GM12878 (cell line): Measurements from ENCODE around the gene KIF11. TPM values are rescaled to one million over a fixed set of nuclear protein-coding genes. Genes with fewer than 3 reads are reported as not detected.

Source experiments
- ATAC-seq: fragments of 200-7000 bp; cut with Tn5 transposase; 3 replicates; pipeline ENCODE4 v1.9.1; 2020; ENCODE audit warnings: mild to moderate bottlenecking, moderate library complexity
- BruUV-seq: library from RNA; stranded (reverse); fragments of 400-500 nt; replicated peaks from 2 replicates; lab custom pipeline; 2021; lab: Mats Ljungman, UMichigan
- CTCF ChIA-PET: fragments of 300-600 bp; sonication (Branson Sonifier 250); formaldehyde crosslinking; extraction: SDS; loops from one replicate; lab custom pipeline; 2021; ENCODE audit warnings: inconsistent platforms; lab: Yijun Ruan, JAX
- POLR2A ChIA-PET: fragments of 350-600 bp; formaldehyde crosslinking; extraction: SDS; loops from one replicate; lab custom pipeline; 2021; ENCODE audit warnings: inconsistent platforms; lab: Charles Lee
- RAD21 ChIA-PET: fragments of 300-600 bp; sonication (Branson Sonifier 250); formaldehyde crosslinking; loops from one replicate; lab custom pipeline; 2023; ENCODE audit warnings: antibody characterized with exemption; ENCODE audit not compliant: unreplicated experiment; lab: Charles Lee
- SMC1A ChIA-PET: fragments of 300-600 bp; sonication (Branson Sonifier 250); formaldehyde crosslinking; loops from one replicate; lab custom pipeline; 2023; ENCODE audit not compliant: unreplicated experiment, uncharacterized antibody; lab: Charles Lee
- DNase-seq: peaks from one replicate; pipeline ENCODE4 v3.0.0-alpha.2; 2011; ENCODE audit warnings: low read depth, low spot score
- FAIRE-seq: peaks from 3 replicates; lab custom pipeline; 2011; peaks lifted over from hg19 to GRCh38; lab: Jason Lieb, UNC
- H2AFZ ChIP-seq: 2 replicates; pipeline ENCODE4 v1.6.0; 2011; ENCODE audit warnings: low read depth, low read length, control low read depth; ENCODE audit not compliant: control insufficient read depth
- H3K27ac ChIP-seq: 2 replicates; pipeline ENCODE4 v1.5.1; 2011; ENCODE audit warnings: control low read depth; ENCODE audit not compliant: control insufficient read depth, insufficient read depth
- H3K27me3 ChIP-seq, 2 experiments: replicated peaks in 1 of 2; 2 replicates each; pipeline versions ENCODE4 v1.6.0 to v1.6.1; 2011; ENCODE audit warnings: low read length in 1 of 2; ENCODE audit not compliant: control insufficient read depth in 2 of 2, insufficient read depth in 2 of 2
- H3K36me3 ChIP-seq, 2 experiments: 2 replicates each; pipeline ENCODE4 v1.5.1; 2011; ENCODE audit warnings: low read length in 1 of 2; ENCODE audit not compliant: control insufficient read depth in 2 of 2, insufficient read depth in 2 of 2
- H3K4me1 ChIP-seq: 2 replicates; pipeline ENCODE4 v1.6.1; 2011; ENCODE audit warnings: mild to moderate bottlenecking, low read length, moderate library complexity, mixed read lengths; ENCODE audit not compliant: control insufficient read depth, insufficient read depth
- H3K4me2 ChIP-seq: 2 replicates; pipeline ENCODE4 v1.6.0; 2011; ENCODE audit warnings: control low read depth; ENCODE audit not compliant: control insufficient read depth, insufficient read depth
- H3K4me3 ChIP-seq: fragments of 200-600 bp; sonication (generic); 2 replicates; pipeline ENCODE4 v1.5.1; 2016
- H3K79me2 ChIP-seq: 2 replicates; pipeline ENCODE4 v1.6.0; 2011; ENCODE audit warnings: low read length; ENCODE audit not compliant: control insufficient read depth, insufficient read depth
- H3K9ac ChIP-seq: 2 replicates; pipeline ENCODE4 v1.8.0; 2011; ENCODE audit warnings: low read length, control low read depth, mixed read lengths; ENCODE audit not compliant: control insufficient read depth, insufficient read depth
- H3K9me3 ChIP-seq: replicated peaks from 3 replicates; pipeline ENCODE4 v1.5.1; 2011; ENCODE audit warnings: mild to moderate bottlenecking, low read length; ENCODE audit not compliant: control insufficient read depth, insufficient read depth
- H4K20me1 ChIP-seq: 2 replicates; pipeline ENCODE4 v1.6.0; 2011; ENCODE audit not compliant: control insufficient read depth, insufficient read depth
- ATF7 ChIP-seq: fragments of 450-650 bp; IDR thresholded peaks from 2 replicates; pipeline ENCODE4 v1.6.1; 2016; ENCODE audit warnings: low read depth, mild to moderate bottlenecking
- IKZF2 ChIP-seq, 2 experiments: fragments of 450-650 bp; IDR thresholded peaks; 2 replicates each; pipeline ENCODE4 v1.6.1; 2017; ENCODE audit warnings: mild to moderate bottlenecking in 2 of 2, moderate library complexity in 2 of 2
- JUNB ChIP-seq: IDR thresholded peaks from 2 replicates; pipeline ENCODE4 v1.6.1; 2016; ENCODE audit warnings: antibody characterized with exemption, mild to moderate bottlenecking
- JUND ChIP-seq: IDR thresholded peaks from 2 replicates; pipeline ENCODE4 v1.6.1; 2012; ENCODE audit warnings: low read depth, mild to moderate bottlenecking, low read length, improper control_type of control experiment, moderate library complexity
- NBN ChIP-seq: fragments of 450-650 bp; IDR thresholded peaks from 2 replicates; pipeline ENCODE4 v1.6.1; 2016
- NFIC ChIP-seq: IDR thresholded peaks from 2 replicates; pipeline ENCODE4 v1.6.1; 2012; ENCODE audit warnings: low read depth, mild to moderate bottlenecking, inconsistent platforms, low read length, moderate library complexity
- NR2C2 ChIP-seq: IDR thresholded peaks from 2 replicates; pipeline ENCODE4 v1.6.1; 2011; ENCODE audit warnings: borderline replicate concordance, low read depth; ENCODE audit not compliant: control insufficient read depth, insufficient read length
- PAX8 ChIP-seq: fragments of 450-650 bp; IDR thresholded peaks from 2 replicates; pipeline ENCODE4 v1.6.1; 2017; ENCODE audit warnings: mild to moderate bottlenecking, moderate library complexity
- PML ChIP-seq: IDR thresholded peaks from 2 replicates; pipeline ENCODE4 v1.6.1; 2012; ENCODE audit warnings: low read length, inconsistent platforms
- POU2F2 ChIP-seq: IDR thresholded peaks from 3 replicates; pipeline ENCODE4 v1.6.1; 2011; ENCODE audit warnings: low read depth, mild to moderate bottlenecking, low read length, borderline replicate concordance
- RAD21 ChIP-seq: IDR thresholded peaks from 2 replicates; pipeline ENCODE4 v1.6.1; 2011; ENCODE audit warnings: mild to moderate bottlenecking, low read depth, low read length, moderate library complexity; ENCODE audit not compliant: insufficient read depth
- RELB ChIP-seq: fragments of 450-650 bp; IDR thresholded peaks from 2 replicates; pipeline ENCODE4 v1.6.1; 2017; ENCODE audit warnings: low read depth, mild to moderate bottlenecking, moderate library complexity
- SMARCA5 ChIP-seq: fragments of 450-650 bp; IDR thresholded peaks from 2 replicates; pipeline ENCODE4 v1.6.1; 2017; ENCODE audit warnings: mild to moderate bottlenecking
- SMC3 ChIP-seq: IDR thresholded peaks from 2 replicates; pipeline ENCODE4 v1.6.1; 2011; ENCODE audit warnings: low read length, improper control_type of control experiment, borderline replicate concordance
- TAF1 ChIP-seq: IDR thresholded peaks from 2 replicates; pipeline ENCODE4 v1.6.1; 2011; ENCODE audit warnings: mild to moderate bottlenecking, low read depth, low read length, borderline replicate concordance
- TCF7 ChIP-seq: IDR thresholded peaks from 2 replicates; pipeline ENCODE4 v1.6.1; 2014; ENCODE audit warnings: antibody characterized with exemption, borderline replicate concordance
- WGBS: methylation state at CpG from one replicate; pipeline ENCODE4 v1.1.6; 2016; ENCODE audit warnings: low lambda C conversion rate; ENCODE audit not compliant: insufficient replicate concordance, insufficient coverage; ENCODE audit errors: missing lambda C conversion rate; 5-methylcytosine and 5-hydroxymethylcytosine counted together
- in situ Hi-C: fragments of 300-500 bp; cut with MboI; formaldehyde crosslinking; loops from 9 replicates; pipeline ENCODE4 v1.14.3; 2018; ENCODE audit warnings: mixed read lengths
- intact Hi-C: fragments of 100-400 bp; cut with micrococcal nuclease; formaldehyde crosslinking; loops from one replicate; pipeline ENCODE4 v1.14.2; 2022; ENCODE audit not compliant: unreplicated experiment
- polyA plus RNA-seq, 11 experiments: library from polyadenylated mRNA; depleted of rRNA in 4 of 11; unstranded in 6 of 11; stranded (reverse) in 5 of 11; fragments of >200 nt; fragmentation: Nextera tagmentation in 4 of 11; fragmentation: Illumina TruSeq in 1 of 11; extraction: Ambion mirVana in 4 of 11; extraction: Trizol in 1 of 11; gene quantifications; 1 replicate in 1 of 11; 2 replicates in 10 of 11; pipeline versions ENCODE4 v1.2.1 to v1.2.3, GENCODE V29; 2011 to 2016; ENCODE audit warnings: inconsistent platforms in 2 of 11, missing spikeins in 2 of 11, low read depth in 1 of 11
- total RNA-seq, 4 experiments: library from RNA; depleted of rRNA in 3 of 4; stranded (reverse); fragments of >200 nt in 3 of 4; fragmentation: Illumina TruSeq in 1 of 4; extraction: Trizol in 1 of 4; gene quantifications; 2 replicates each; pipeline versions ENCODE4 v1.2.1 to v1.2.3, GENCODE V29; 2013 to 2021
- TF ChIP-seq, protein P1 (sequence below): IDR thresholded peaks from 2 replicates; pipeline ENCODE4 v1.6.1; 2011; ENCODE audit warnings: borderline replicate concordance, low read depth, mild to moderate bottlenecking, moderate library complexity, mixed read lengths, low read length; ENCODE audit not compliant: insufficient read depth; ENCODE audit errors: extremely low read length
- TF ChIP-seq, protein P2 (sequence below), 3 experiments: IDR thresholded peaks in 2 of 3; conservative IDR thresholded peaks in 1 of 3; 2 replicates each; pipeline ENCODE4 v1.5.1; 2011; ENCODE audit warnings: low read depth in 3 of 3, low read length in 3 of 3, mild to moderate bottlenecking in 3 of 3, control low read depth in 2 of 3, moderate library complexity in 2 of 3, inconsistent platforms in 1 of 3, mixed read lengths in 1 of 3; ENCODE audit not compliant: control insufficient read depth in 2 of 3, insufficient read depth in 1 of 3; ENCODE audit errors: extremely low read depth in 1 of 3

Gene KIF11
- total and polyA plus RNA-seq, 10 of the 15 experiments (the other 5 are each of a cell fraction or from before 2014, with no cell fraction given): 14.1 to 79.8 (median 41.9) TPM

- Histone ChIP-seq H3K9me3 (no peaks in the 10 kb centered on the region), H3K36me3 (no peaks in the 10 kb centered on the region), H3K4me1 (no peaks in the 10 kb centered on the region; the same call in 1 of the 2 replicates), H3K4me2 (peak overlapping the region; percentile 88), H3K4me3 (peak overlapping the region; percentile 33), H3K27me3 (no peaks in the 10 kb centered on the region), H3K27ac (peak overlapping the region; percentile 95), H4K20me1 (no peaks in the 10 kb centered on the region), H2AFZ (peak overlapping the region; percentile 76), H3K9ac (peak overlapping the region; percentile 62), H3K79me2 (peaks cover 30% of the 10 kb centered on the region)
- ChIA-PET POLR2A (interaction anchor here (0.5 to 2.1 kb wide), 9 partner anchors 12 to 1363 kb away, joined by 3 to 9 read pairs (median 5); partner anchors contain the start of genes CPEB3, IDE and MARCHF5), RAD21 (interaction anchor here (0.6 to 2.3 kb wide), 14 partner anchors 10 to 295 kb away, joined by 3 to 13 read pairs (median 4); partner anchors contain the start of genes EXOC6 and IDE), CTCF (interaction anchor here (0.5 to 2.2 kb wide), 35 partner anchors 9 to 953 kb away, joined by 3 to 18 read pairs (median 4); partner anchors contain the start of genes CPEB3, EXOC6, IDE and MARCHF5), SMC1A (interaction anchor here (0.6 to 1.5 kb wide), 21 partner anchors 13 to 317 kb away, joined by 3 to 16 read pairs (median 3); partner anchors contain the start of gene EXOC6)
- BruUV-seq: no TSS peak
- DNase-seq: no peak
- in situ Hi-C loops: no loop called here
- peak; percentile 37 for ATAC-seq
- WGBS: 33% methylated on average over 19 of the region's 19 CpGs
- intact Hi-C loops: loop anchor here (2.0 to 10.0 kb wide), 3 partner anchors 254 to 299 kb away; partner anchors contain the start of genes CPEB3, EXOC6 and MARCHF5
- FAIRE-seq: no peak
- TF ChIP-seq IKZF2 (IDR thresholded peaks at IDR 0.05) (0 out of 4 replicates have a peak, but pooled peaks of 1 of the 2 experiments have one; percentile 8), RAD21 (peak; percentile 56), SMARCA5 (no peak; the same call in 1 of the 2 replicates), JUNB (no peak), JUND (no peak), NFIC (0 out of 2 replicates have a peak, but pooled peaks have one; percentile 28), POU2F2 (peak; percentile 17; the same call in 1 of the 3 replicates), TAF1 (no peak), PAX8 (peak; percentile 44; the same call in 1 of the 2 replicates), NR2C2 (no peak), NBN (0 out of 2 replicates have a peak, but pooled peaks have one; percentile 25), TCF7 (no peak), PML (no peak), ATF7 (no peak), RELB (0 out of 2 replicates have a peak, but pooled peaks have one; percentile 2), SMC3 (peak; percentile 46; the same call in 1 of the 2 replicates)
- TF ChIP-seq, protein P1, sequence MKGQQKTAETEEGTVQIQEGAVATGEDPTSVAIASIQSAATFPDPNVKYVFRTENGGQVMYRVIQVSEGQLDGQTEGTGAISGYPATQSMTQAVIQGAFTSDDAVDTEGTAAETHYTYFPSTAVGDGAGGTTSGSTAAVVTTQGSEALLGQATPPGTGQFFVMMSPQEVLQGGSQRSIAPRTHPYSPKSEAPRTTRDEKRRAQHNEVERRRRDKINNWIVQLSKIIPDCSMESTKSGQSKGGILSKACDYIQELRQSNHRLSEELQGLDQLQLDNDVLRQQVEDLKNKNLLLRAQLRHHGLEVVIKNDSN: no peak
- TF ChIP-seq, protein P2, sequence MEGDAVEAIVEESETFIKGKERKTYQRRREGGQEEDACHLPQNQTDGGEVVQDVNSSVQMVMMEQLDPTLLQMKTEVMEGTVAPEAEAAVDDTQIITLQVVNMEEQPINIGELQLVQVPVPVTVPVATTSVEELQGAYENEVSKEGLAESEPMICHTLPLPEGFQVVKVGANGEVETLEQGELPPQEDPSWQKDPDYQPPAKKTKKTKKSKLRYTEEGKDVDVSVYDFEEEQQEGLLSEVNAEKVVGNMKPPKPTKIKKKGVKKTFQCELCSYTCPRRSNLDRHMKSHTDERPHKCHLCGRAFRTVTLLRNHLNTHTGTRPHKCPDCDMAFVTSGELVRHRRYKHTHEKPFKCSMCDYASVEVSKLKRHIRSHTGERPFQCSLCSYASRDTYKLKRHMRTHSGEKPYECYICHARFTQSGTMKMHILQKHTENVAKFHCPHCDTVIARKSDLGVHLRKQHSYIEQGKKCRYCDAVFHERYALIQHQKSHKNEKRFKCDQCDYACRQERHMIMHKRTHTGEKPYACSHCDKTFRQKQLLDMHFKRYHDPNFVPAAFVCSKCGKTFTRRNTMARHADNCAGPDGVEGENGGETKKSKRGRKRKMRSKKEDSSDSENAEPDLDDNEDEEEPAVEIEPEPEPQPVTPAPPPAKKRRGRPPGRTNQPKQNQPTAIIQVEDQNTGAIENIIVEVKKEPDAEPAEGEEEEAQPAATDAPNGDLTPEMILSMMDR (IDR thresholded peaks at IDR 0.05 in 2 of 3, conservative IDR thresholded peaks at IDR 0.05 in 1 of 3; ENCODE audit: control insufficient read depth in 2 of 3, extremely low read depth in 1 of 3, insufficient read depth in 1 of 3, low read depth in 3 of 3, low read length in 3 of 3): peak; percentile 35 to 62 (median 51); a peak in 4 of 6 replicates
Observed at GRCh38 chr10:92590623-92591549, 2.0 kb upstream of the KIF11 start.
